Hepatocyte (in vitro differentiated cells): ENCODE measurements around the gene PLEKHG5. TPM values are rescaled to one million over a fixed set of nuclear protein-coding genes. Genes with fewer than 3 reads are reported as not detected.

Experiments
- DNase-seq: peaks from one replicate; pipeline ENCODE4 v3.0.0-alpha.2; 2016; ENCODE audit warnings: low spot score
- H2AFZ ChIP-seq: fragments of 200-600 bp; sonication (generic); 2 replicates; pipeline ENCODE4 v1.6.0; 2016; ENCODE audit warnings: antibody characterized with exemption, mild to moderate bottlenecking
- H3K27ac ChIP-seq: fragments of 200-600 bp; sonication (generic); 2 replicates; pipeline ENCODE4 v1.5.1; 2016; ENCODE audit warnings: mild to moderate bottlenecking
- H3K27me3 ChIP-seq: fragments of 200-600 bp; sonication (generic); 2 replicates; pipeline ENCODE4 v1.6.1; 2016
- H3K36me3 ChIP-seq: fragments of 200-600 bp; sonication (generic); replicated peaks from 2 replicates; pipeline ENCODE4 v1.5.1; 2016; ENCODE audit warnings: low read depth; ENCODE audit not compliant: insufficient read depth
- H3K4me1 ChIP-seq: fragments of 200-600 bp; sonication (generic); 2 replicates; pipeline ENCODE4 v1.5.1; 2016; ENCODE audit warnings: mild to moderate bottlenecking, moderate library complexity; ENCODE audit not compliant: insufficient read depth
- H3K4me2 ChIP-seq: fragments of 200-600 bp; sonication (generic); 2 replicates; pipeline ENCODE4 v1.6.0; 2016
- H3K4me3 ChIP-seq: fragments of 200-600 bp; sonication (generic); 2 replicates; pipeline ENCODE4 v1.5.1; 2016; ENCODE audit warnings: mild to moderate bottlenecking
- H3K79me2 ChIP-seq: fragments of 200-600 bp; sonication (generic); 2 replicates; pipeline ENCODE4 v1.6.0; 2017; ENCODE audit warnings: mild to moderate bottlenecking
- H3K9me2 ChIP-seq: fragments of 200-600 bp; sonication (generic); replicated peaks from 2 replicates; pipeline ENCODE4 v1.6.0; 2017; ENCODE audit warnings: mild to moderate bottlenecking; ENCODE audit not compliant: insufficient read depth
- H3K9me3 ChIP-seq: fragments of 200-600 bp; sonication (generic); 2 replicates; pipeline ENCODE4 v1.5.1; 2016; ENCODE audit warnings: low read depth, mild to moderate bottlenecking
- H4K20me1 ChIP-seq: fragments of 200-600 bp; sonication (generic); 2 replicates; pipeline ENCODE4 v1.6.0; 2016; ENCODE audit warnings: mild to moderate bottlenecking; ENCODE audit not compliant: insufficient read depth, poor library complexity, severe bottlenecking
- EZH2 ChIP-seq: fragments of 200-600 bp; sonication (generic); IDR thresholded peaks from 2 replicates; pipeline ENCODE4 v1.6.1; 2016; ENCODE audit warnings: antibody characterized with exemption, mild to moderate bottlenecking, borderline replicate concordance
- EZH2phosphoT487 ChIP-seq: fragments of 200-600 bp; sonication (generic); IDR thresholded peaks from one replicate; pipeline ENCODE4 v1.6.1; 2018; ENCODE audit warnings: antibody characterized with exemption, mild to moderate bottlenecking, low read depth, moderate library complexity; ENCODE audit not compliant: unreplicated experiment, severe bottlenecking
- WGBS: methylation state at CpG from one replicate; pipeline ENCODE4 v1.1.6; 2016; ENCODE audit warnings: low lambda C conversion rate; ENCODE audit errors: missing lambda C conversion rate; 5-methylcytosine and 5-hydroxymethylcytosine counted together
- polyA plus RNA-seq: library from polyadenylated mRNA; unstranded; fragments of >200 nt; fragmentation: Nextera tagmentation; extraction: Ambion mirVana; gene quantifications from 2 replicates; pipeline ENCODE4 v1.2.1, GENCODE V29; 2016
- total RNA-seq: library from RNA; depleted of rRNA; stranded (reverse); fragments of >200 nt; gene quantifications from 2 replicates; pipeline ENCODE4 v1.2.3, GENCODE V29; 2014
- TF ChIP-seq, protein P1 (sequence below): fragments of 200-600 bp; sonication (generic); IDR thresholded peaks from 2 replicates; pipeline ENCODE4 v1.5.1; 2016; ENCODE audit warnings: antibody characterized with exemption, mild to moderate bottlenecking; ENCODE audit not compliant: poor library complexity

PLEKHG5 gene
- total and polyA plus RNA-seq, 2 experiments from 2014 or later = 11.5 to 13.3 TPM

GRCh38 chr1:6468729-6469461, 22.6 kb downstream of the PLEKHG5 start:
- no peaks in the 10 kb centered on the region for H3K4me1 ChIP-seq
- no peaks in the 10 kb centered on the region for H3K36me3 ChIP-seq
- no peak for DNase-seq
- 96% methylated on average over 12 of the region's 13 CpGs for WGBS
- H3K9me3 ChIP-seq = no peaks in the 10 kb centered on the region
- H3K79me2 ChIP-seq = no peaks in the 10 kb centered on the region
- no peak overlapping the region for H3K4me3 ChIP-seq
- no peak overlapping the region for H3K4me2 ChIP-seq
- H2AFZ ChIP-seq = no peak overlapping the region
- no peaks in the 10 kb centered on the region for H4K20me1 ChIP-seq
- no peaks in the 10 kb centered on the region for H3K9me2 ChIP-seq
- H3K27ac ChIP-seq = no peak overlapping the region
- TF ChIP-seq EZH2phosphoT487 (no peak), EZH2 (no peak)
- TF ChIP-seq, protein P1, sequence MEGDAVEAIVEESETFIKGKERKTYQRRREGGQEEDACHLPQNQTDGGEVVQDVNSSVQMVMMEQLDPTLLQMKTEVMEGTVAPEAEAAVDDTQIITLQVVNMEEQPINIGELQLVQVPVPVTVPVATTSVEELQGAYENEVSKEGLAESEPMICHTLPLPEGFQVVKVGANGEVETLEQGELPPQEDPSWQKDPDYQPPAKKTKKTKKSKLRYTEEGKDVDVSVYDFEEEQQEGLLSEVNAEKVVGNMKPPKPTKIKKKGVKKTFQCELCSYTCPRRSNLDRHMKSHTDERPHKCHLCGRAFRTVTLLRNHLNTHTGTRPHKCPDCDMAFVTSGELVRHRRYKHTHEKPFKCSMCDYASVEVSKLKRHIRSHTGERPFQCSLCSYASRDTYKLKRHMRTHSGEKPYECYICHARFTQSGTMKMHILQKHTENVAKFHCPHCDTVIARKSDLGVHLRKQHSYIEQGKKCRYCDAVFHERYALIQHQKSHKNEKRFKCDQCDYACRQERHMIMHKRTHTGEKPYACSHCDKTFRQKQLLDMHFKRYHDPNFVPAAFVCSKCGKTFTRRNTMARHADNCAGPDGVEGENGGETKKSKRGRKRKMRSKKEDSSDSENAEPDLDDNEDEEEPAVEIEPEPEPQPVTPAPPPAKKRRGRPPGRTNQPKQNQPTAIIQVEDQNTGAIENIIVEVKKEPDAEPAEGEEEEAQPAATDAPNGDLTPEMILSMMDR = no peak
- no peaks in the 10 kb centered on the region for H3K27me3 ChIP-seq

DNA sequence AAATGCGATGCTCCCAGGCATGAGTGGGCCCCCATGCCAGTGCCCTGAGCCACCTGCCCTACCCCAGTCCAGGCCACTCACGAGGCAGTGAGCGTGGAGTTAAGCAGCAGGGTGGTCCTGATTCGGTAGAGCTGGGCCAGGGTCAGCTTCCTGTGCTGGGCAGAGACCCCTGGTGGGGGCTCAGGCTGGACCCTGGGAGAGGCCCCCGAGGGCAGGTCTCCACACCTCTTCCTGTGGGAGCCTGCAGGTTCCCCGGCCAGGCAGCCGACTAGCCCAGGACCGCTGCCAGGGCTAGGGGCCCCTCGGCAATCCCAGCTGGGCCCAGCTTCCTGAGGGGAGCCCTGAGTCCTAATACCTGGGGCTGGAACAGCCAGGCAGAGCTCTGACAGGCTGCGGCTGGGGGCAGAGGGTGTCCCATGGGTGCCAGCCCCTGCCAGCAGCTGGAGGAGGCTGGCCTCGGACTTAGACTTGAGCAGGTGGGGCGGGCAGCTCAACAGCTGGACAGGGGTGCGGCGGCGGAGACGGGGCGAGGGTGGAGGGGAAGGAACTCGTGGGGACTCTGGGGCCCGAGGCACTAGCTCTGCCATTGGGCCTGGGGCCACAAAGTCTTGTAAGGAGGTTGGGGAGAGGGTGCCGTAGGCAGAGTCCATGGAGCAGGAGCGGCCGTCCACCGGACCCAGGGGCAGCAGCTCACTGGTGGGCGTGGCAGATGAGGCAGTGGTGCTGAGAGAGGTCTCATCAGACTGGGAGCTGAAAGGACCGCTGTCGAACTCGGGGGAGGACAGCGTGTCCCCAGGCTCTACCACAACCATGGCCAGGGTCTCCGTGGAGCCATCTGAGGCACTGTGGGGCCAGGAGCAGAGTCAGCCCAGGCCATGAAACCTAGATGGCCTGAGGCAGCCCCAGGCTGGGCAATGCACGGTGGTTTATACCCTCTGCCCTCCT, 23.5 kb downstream of the PLEKHG5 start:
- Histone ChIP-seq H3K79me2 (no peaks in the 10 kb centered on the region), H3K36me3 (no peaks in the 10 kb centered on the region), H3K27me3 (no peaks in the 10 kb centered on the region), H4K20me1 (no peaks in the 10 kb centered on the region), H3K27ac (no peak overlapping the region), H3K9me2 (no peaks in the 10 kb centered on the region), H3K4me2 (no peak overlapping the region), H3K4me3 (no peak overlapping the region), H3K4me1 (no peaks in the 10 kb centered on the region), H3K9me3 (no peaks in the 10 kb centered on the region), H2AFZ (no peak overlapping the region)
- WGBS = 92% methylated on average over 23 of the region's 30 CpGs
- no peak for DNase-seq
- TF ChIP-seq, protein P1 = no peak
- TF ChIP-seq EZH2 = no peak

- H3K36me3 ChIP-seq = no peaks in the 10 kb centered on the region
- H3K9me3 ChIP-seq = no peaks in the 10 kb centered on the region
- no peaks in the 10 kb centered on the region for H3K79me2 ChIP-seq
- no peaks in the 10 kb centered on the region for H3K9me2 ChIP-seq
- no peak overlapping the region for H3K4me2 ChIP-seq
- TF ChIP-seq, protein P1 = no peak
- no peak for TF ChIP-seq EZH2phosphoT487
- TF ChIP-seq EZH2 = no peak
- no peak overlapping the region for H3K4me3 ChIP-seq
- DNase-seq = no peak
- H3K27me3 ChIP-seq = no peaks in the 10 kb centered on the region
- no peak overlapping the region for H3K27ac ChIP-seq
- WGBS = 97% methylated on average over 12 of the region's 12 CpGs
- no peak overlapping the region for H2AFZ ChIP-seq
- H4K20me1 ChIP-seq = no peaks in the 10 kb centered on the region
- H3K4me1 ChIP-seq = no peaks in the 10 kb centered on the region
Observed at GRCh38 chr1:6467224-6467623, 24.2 kb downstream of the PLEKHG5 start.
